ENCODE measurements around the gene FBXO15. TPM values are rescaled to one million over a fixed set of nuclear protein-coding genes. Genes with fewer than 3 reads are reported as not detected.

The FBXO15 gene
- polyA plus RNA-seq, 1 donor from 2014 or later = 6.1 TPM

GRCh38 chr18:74149878-74150277 lies 2.2 kb upstream of the FBXO15 start:
- H4K20me1 ChIP-seq (ENCODE audit: insufficient read depth) = no peaks in the 10 kb centered on the region
- H3F3A ChIP-seq (ENCODE audit: insufficient read depth, low read length, poor library complexity, severe bottlenecking) = no peaks in the 10 kb centered on the region
- H3K9ac ChIP-seq (ENCODE audit: low read length) = no peak overlapping the region
- no peaks in the 10 kb centered on the region for H3K36me3 ChIP-seq (ENCODE audit: insufficient read depth, low read length)
- TF ChIP-seq, protein P1, sequence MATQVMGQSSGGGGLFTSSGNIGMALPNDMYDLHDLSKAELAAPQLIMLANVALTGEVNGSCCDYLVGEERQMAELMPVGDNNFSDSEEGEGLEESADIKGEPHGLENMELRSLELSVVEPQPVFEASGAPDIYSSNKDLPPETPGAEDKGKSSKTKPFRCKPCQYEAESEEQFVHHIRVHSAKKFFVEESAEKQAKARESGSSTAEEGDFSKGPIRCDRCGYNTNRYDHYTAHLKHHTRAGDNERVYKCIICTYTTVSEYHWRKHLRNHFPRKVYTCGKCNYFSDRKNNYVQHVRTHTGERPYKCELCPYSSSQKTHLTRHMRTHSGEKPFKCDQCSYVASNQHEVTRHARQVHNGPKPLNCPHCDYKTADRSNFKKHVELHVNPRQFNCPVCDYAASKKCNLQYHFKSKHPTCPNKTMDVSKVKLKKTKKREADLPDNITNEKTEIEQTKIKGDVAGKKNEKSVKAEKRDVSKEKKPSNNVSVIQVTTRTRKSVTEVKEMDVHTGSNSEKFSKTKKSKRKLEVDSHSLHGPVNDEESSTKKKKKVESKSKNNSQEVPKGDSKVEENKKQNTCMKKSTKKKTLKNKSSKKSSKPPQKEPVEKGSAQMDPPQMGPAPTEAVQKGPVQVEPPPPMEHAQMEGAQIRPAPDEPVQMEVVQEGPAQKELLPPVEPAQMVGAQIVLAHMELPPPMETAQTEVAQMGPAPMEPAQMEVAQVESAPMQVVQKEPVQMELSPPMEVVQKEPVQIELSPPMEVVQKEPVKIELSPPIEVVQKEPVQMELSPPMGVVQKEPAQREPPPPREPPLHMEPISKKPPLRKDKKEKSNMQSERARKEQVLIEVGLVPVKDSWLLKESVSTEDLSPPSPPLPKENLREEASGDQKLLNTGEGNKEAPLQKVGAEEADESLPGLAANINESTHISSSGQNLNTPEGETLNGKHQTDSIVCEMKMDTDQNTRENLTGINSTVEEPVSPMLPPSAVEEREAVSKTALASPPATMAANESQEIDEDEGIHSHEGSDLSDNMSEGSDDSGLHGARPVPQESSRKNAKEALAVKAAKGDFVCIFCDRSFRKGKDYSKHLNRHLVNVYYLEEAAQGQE (IDR thresholded peaks at IDR 0.05; ENCODE audit: borderline replicate concordance) = no peak
- no peaks in the 10 kb centered on the region for H3K9me3 ChIP-seq (ENCODE audit: low read length)
- H2AFZ ChIP-seq (ENCODE audit: low read depth, low read length) = no peak overlapping the region
- peak overlapping the region; percentile 79 for H3K4me2 ChIP-seq (ENCODE audit: low read length)
- H3K79me2 ChIP-seq (replicated peaks; ENCODE audit: insufficient read depth, low read length) = peaks cover 34% of the 10 kb centered on the region
- no peaks in the 10 kb centered on the region for H3K27me3 ChIP-seq (ENCODE audit: insufficient read depth, low read depth, low read length)
- no peaks in the 10 kb centered on the region for H3K9me2 ChIP-seq (ENCODE audit: insufficient read depth, low read length)
- no peak overlapping the region for H3K27ac ChIP-seq (ENCODE audit: low read length)
- H3K4me3 ChIP-seq (ENCODE audit: low read length) = peak overlapping the region; percentile 71

DNA sequence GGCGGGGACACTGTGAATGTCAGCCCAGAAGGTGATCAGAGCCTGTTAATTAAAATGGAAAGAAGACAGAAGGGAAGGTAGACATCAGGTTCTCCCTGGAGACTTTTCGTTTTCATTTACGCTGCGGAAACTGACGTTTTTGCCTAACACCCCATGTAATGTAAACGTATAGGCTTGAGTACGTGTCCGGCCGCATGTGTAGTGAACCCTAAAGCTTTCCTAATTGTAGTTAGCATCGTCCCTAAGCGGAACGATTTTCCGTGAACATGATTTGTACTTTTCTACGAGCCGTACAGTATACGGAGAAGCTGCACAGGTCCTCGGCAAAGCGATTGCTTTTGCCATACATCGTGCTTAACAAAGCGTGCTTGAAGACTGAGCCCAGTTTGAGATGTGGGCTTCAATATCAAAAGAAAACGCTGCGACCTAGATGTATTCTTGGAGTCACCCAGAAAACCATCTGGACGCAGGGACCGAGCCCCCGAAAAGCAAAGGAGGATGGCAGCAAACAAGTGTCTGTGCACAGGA lies 973 bp upstream of the FBXO15 start:
- Histone ChIP-seq H3K36me3 (ENCODE audit: insufficient read depth, low read length) (no peaks in the 10 kb centered on the region), H3K27ac (ENCODE audit: low read length) (peak overlapping the region; percentile 34), H3K9me3 (ENCODE audit: low read length) (no peaks in the 10 kb centered on the region), H4K20me1 (ENCODE audit: insufficient read depth) (no peaks in the 10 kb centered on the region), H3K27me3 (ENCODE audit: insufficient read depth, low read depth, low read length) (no peaks in the 10 kb centered on the region), H2AFZ (ENCODE audit: low read depth, low read length) (peak overlapping the region; percentile 41), H3K4me2 (ENCODE audit: low read length) (peak overlapping the region; percentile 79), H3K9me2 (ENCODE audit: insufficient read depth, low read length) (no peaks in the 10 kb centered on the region), H3K9ac (ENCODE audit: low read length) (peak overlapping the region; percentile 72), H3K4me3 (ENCODE audit: low read length) (peak overlapping the region; percentile 71), H3F3A (ENCODE audit: insufficient read depth, low read length, poor library complexity, severe bottlenecking) (no peaks in the 10 kb centered on the region), H3K79me2 (replicated peaks; ENCODE audit: insufficient read depth, low read length) (peaks cover 30% of the 10 kb centered on the region)
- peak; percentile 95 for TF ChIP-seq MXI1 (conservative IDR thresholded peaks at IDR 0.05; ENCODE audit: poor library complexity, severe bottlenecking)
- no peak for TF ChIP-seq POLR2AphosphoS5 (IDR thresholded peaks at IDR 0.05)
- TF ChIP-seq, protein P1 (IDR thresholded peaks at IDR 0.05; ENCODE audit: borderline replicate concordance) = peak; percentile 64

- H3K9me2 ChIP-seq (ENCODE audit: insufficient read depth, low read length) = no peaks in the 10 kb centered on the region
Measured at GRCh38 chr18:74147491-74147778, 199 bp downstream of the FBXO15 start.

More at GRCh38 chr18:74147491-74147778, 199 bp downstream of the FBXO15 start:
- H3F3A ChIP-seq (ENCODE audit: insufficient read depth, low read length, poor library complexity, severe bottlenecking) = no peaks in the 10 kb centered on the region
- no peaks in the 10 kb centered on the region for H3K27me3 ChIP-seq (ENCODE audit: insufficient read depth, low read depth, low read length)
- H3K4me2 ChIP-seq (ENCODE audit: low read length) = peak overlapping the region; percentile 74
- peak overlapping the region; percentile 71 for H3K4me3 ChIP-seq (ENCODE audit: low read length)
- H3K9me3 ChIP-seq (ENCODE audit: low read length) = no peaks in the 10 kb centered on the region
- H3K36me3 ChIP-seq (ENCODE audit: insufficient read depth, low read length) = no peaks in the 10 kb centered on the region
- H3K9ac ChIP-seq (ENCODE audit: low read length) = peak overlapping the region; percentile 73
- H2AFZ ChIP-seq (ENCODE audit: low read depth, low read length) = peak overlapping the region; percentile 92
- TF ChIP-seq MXI1 (conservative IDR thresholded peaks at IDR 0.05; ENCODE audit: poor library complexity, severe bottlenecking) (peak; percentile 76), CTCF (IDR thresholded peaks at IDR 0.05; ENCODE audit: poor library complexity, severe bottlenecking) (no peak)
- peaks cover 28% of the 10 kb centered on the region for H3K79me2 ChIP-seq (replicated peaks; ENCODE audit: insufficient read depth, low read length)
- H3K27ac ChIP-seq (ENCODE audit: low read length) = peak overlapping the region; percentile 87
- H4K20me1 ChIP-seq (ENCODE audit: insufficient read depth) = no peaks in the 10 kb centered on the region

All from neural cell (in vitro differentiated cells).